Type B pancreatic cell (in vitro differentiated cells): Measurements from ENCODE around the gene PLEKHF1. TPM values are rescaled to one million over a fixed set of nuclear protein-coding genes. Genes with fewer than 3 reads are reported as not detected.

ENCODE experiments used
- DNase-seq: peaks from one replicate; pipeline ENCODE4 v3.0.0; 2021; ENCODE audit warnings: mixed read lengths; ENCODE audit not compliant: unreplicated experiment; ENCODE audit errors: extremely low spot score
- H3K27ac Mint-ChIP-seq: 2 replicates; pipeline ENCODE4 v1.8.0; 2021; ENCODE audit warnings: mild to moderate bottlenecking, mixed read lengths
- H3K27me3 Mint-ChIP-seq: 2 replicates; pipeline ENCODE4 v1.8.0; 2021; ENCODE audit warnings: mixed read lengths
- H3K36me3 Mint-ChIP-seq: 2 replicates; pipeline ENCODE4 v1.8.0; 2021; ENCODE audit warnings: mixed read lengths
- H3K4me1 Mint-ChIP-seq: one replicate; pipeline ENCODE4 v1.8.0; 2021; ENCODE audit warnings: mixed read lengths; ENCODE audit not compliant: unreplicated experiment
- H3K4me3 Mint-ChIP-seq: 2 replicates; pipeline ENCODE4 v1.8.0; 2021; ENCODE audit warnings: mild to moderate bottlenecking, mixed read lengths
- H3K9me3 Mint-ChIP-seq: 2 replicates; pipeline ENCODE4 v1.8.0; 2021; ENCODE audit warnings: mixed read lengths
- CTCF ChIP-seq: fragments of 200-600 bp; sonication (generic); conservative IDR thresholded peaks from 2 replicates; pipeline ENCODE4 v1.5.0; 2021; ENCODE audit warnings: antibody characterized with exemption, mild to moderate bottlenecking
- total RNA-seq: library from RNA; stranded (reverse); gene quantifications from 2 replicates; pipeline ENCODE4 v1.2.1, GENCODE V29; 2021; ENCODE audit warnings: low replicate concordance

Gene PLEKHF1
- total RNA-seq, 1 donor from 2014 or later = 6.3 TPM

DNA sequence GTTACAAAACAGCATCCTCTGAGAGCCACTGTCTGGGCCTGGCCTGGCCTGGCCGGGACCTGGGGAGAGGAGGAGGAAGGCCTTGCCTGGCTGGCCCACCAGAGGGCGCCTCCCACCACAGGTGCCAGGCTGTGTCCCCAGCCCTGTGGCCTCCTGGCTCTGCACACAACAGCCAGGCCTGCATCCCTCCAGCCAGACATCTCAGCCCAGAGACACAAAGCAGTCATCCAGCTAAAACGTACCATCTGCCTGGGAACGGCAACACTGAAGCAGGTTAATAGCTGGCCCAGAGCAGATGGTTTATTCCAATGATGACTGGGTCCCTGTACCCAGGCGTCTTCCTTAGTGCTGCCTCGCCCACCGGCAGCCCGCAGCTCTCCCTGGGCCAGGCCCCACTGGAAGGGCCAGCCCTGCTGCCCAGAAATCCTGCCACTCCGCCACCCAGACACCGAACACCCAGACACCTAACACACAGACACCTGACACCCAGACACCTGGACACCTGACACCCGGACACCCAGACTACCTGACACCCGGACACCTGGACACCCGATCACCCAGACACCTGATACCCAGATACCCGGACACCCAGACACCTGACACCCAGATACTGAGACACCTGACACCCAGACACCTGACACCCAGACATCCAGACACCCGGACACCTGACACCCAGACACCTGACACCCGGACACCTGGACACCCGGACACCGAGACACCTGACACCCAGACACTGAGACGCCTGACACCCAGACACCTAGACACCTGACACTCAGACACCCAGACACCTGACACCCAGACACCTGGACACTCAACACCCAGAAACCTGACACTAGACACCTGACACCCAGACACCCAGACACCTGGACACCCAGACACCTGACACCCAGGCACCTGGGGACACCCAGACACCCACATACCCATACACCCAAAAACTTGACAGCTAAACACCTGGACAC is 29.7 kb downstream of the PLEKHF1 start:
- H3K9me3 Mint-ChIP-seq = no peaks in the 10 kb centered on the region
- peaks cover 4% of the 10 kb centered on the region for H3K4me1 Mint-ChIP-seq
- TF ChIP-seq CTCF = peak; percentile 92
- H3K27me3 Mint-ChIP-seq = no peaks in the 10 kb centered on the region
- H3K27ac Mint-ChIP-seq = no peak overlapping the region
- peak; percentile 82 for DNase-seq
- no peaks in the 10 kb centered on the region for H3K36me3 Mint-ChIP-seq
- H3K4me3 Mint-ChIP-seq = no peak overlapping the region

DNA sequence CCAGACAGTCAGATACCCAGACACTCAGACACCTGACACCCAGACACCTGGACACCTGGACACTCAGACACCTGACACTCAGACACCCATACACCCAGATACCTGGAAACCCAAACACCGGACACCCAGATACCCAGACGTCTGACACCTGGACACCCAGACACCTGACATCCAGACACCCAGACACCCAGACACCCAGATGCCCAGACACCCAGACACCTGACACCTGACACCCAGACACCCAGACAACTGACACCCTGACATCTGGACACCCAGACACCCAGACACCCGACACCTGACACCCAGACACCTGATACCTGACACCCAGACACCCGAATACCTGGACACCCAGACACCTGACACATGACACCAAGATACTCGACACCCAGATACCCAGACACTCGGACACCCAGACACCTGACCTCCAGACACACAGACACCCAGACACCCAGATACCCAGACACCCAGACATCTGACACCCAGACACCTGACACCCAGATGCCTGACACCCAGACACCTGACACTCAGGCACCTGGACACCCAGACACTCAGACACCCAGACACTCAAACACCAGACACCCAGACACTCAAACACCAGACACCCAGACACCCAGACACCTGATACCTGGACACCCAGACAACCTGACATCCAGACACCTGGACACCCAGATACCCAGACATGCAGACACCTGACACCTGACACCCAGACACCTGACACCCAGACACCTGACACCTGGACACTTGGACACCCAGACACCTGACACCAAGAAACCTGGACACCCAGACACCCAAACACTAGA is 30.7 kb downstream of the PLEKHF1 start:
- Mint-ChIP-seq H3K27me3 (no peaks in the 10 kb centered on the region), H3K4me3 (no peak overlapping the region), H3K9me3 (no peaks in the 10 kb centered on the region), H3K36me3 (no peaks in the 10 kb centered on the region), H3K4me1 (peaks cover 3% of the 10 kb centered on the region), H3K27ac (no peak overlapping the region)
- TF ChIP-seq CTCF = no peak
- DNase-seq = no peak

- DNase-seq = no peak
- H3K36me3 Mint-ChIP-seq = no peaks in the 10 kb centered on the region
- no peak overlapping the region for H3K4me3 Mint-ChIP-seq
- H3K27ac Mint-ChIP-seq = no peak overlapping the region
- H3K27me3 Mint-ChIP-seq = no peaks in the 10 kb centered on the region
- no peaks in the 10 kb centered on the region for H3K9me3 Mint-ChIP-seq
- TF ChIP-seq CTCF = no peak
- H3K4me1 Mint-ChIP-seq = no peaks in the 10 kb centered on the region
Observed at GRCh38 chr19:29696565-29696846, 31.2 kb downstream of the PLEKHF1 start.

GRCh38 chr19:29697523-29698261 is 32.4 kb downstream of the PLEKHF1 start:
- TF ChIP-seq CTCF = no peak
- H3K27ac Mint-ChIP-seq = no peak overlapping the region
- H3K27me3 Mint-ChIP-seq = no peaks in the 10 kb centered on the region
- DNase-seq = no peak
- no peaks in the 10 kb centered on the region for H3K4me1 Mint-ChIP-seq
- H3K9me3 Mint-ChIP-seq = no peaks in the 10 kb centered on the region
- no peak overlapping the region for H3K4me3 Mint-ChIP-seq
- no peaks in the 10 kb centered on the region for H3K36me3 Mint-ChIP-seq

DNA sequence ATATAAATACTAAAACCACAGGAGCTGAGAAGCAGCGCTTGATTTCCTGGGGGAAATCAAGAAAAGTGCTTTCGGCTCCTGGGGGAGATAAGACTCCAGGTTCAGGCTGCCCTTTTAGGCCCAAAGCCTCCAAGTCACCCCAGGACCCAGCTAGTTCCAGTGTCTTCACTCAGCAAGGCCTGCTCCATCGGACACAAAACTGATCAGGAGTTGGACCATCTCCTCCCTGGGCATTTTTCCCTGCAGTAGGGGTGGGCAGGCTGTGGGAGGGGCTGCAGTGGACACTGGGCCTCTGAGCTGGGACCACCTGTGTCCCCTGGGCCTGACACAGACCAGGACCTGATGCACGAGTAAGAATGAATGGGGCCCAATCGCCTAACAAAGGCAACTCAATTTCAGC is 34.6 kb downstream of the PLEKHF1 start:
- H3K27ac Mint-ChIP-seq = no peak overlapping the region
- H3K27me3 Mint-ChIP-seq = no peaks in the 10 kb centered on the region
- no peaks in the 10 kb centered on the region for H3K9me3 Mint-ChIP-seq
- H3K36me3 Mint-ChIP-seq = no peaks in the 10 kb centered on the region
- no peaks in the 10 kb centered on the region for H3K4me1 Mint-ChIP-seq
- no peak overlapping the region for H3K4me3 Mint-ChIP-seq
- TF ChIP-seq CTCF = no peak
- DNase-seq = no peak
